GM12878 (cell line): ENCODE data around the gene LHX5. TPM values are rescaled to one million over a fixed set of nuclear protein-coding genes. Genes with fewer than 3 reads are reported as not detected.

Experiments used
- ASH2L ChIP-seq: fragments of 300-600, 200-600 bp; sonication (generic); IDR thresholded peaks from 2 replicates; pipeline ENCODE4 v1.6.1; 2017; ENCODE audit warnings: low read depth, mild to moderate bottlenecking, borderline replicate concordance
- CHD2 ChIP-seq: IDR thresholded peaks from 2 replicates; pipeline ENCODE4 v1.6.1; 2011; ENCODE audit warnings: low read depth, low read length, improper control_type of control experiment, borderline replicate concordance
- HDGF ChIP-seq: fragments of 450-650 bp; IDR thresholded peaks from 2 replicates; pipeline ENCODE4 v1.6.1; 2016; ENCODE audit warnings: antibody characterized with exemption
- RELA ChIP-seq: fragments of 450-650 bp; IDR thresholded peaks from 2 replicates; pipeline ENCODE4 v1.8.0; 2014; ENCODE audit warnings: borderline replicate concordance; ENCODE audit not compliant: partially characterized antibody
- SKIL ChIP-seq: fragments of 450-650 bp; IDR thresholded peaks from 2 replicates; pipeline ENCODE4 v1.6.1; 2017; ENCODE audit warnings: mild to moderate bottlenecking, low read depth, inconsistent platforms; ENCODE audit not compliant: poor library complexity, severe bottlenecking
- SPI1 ChIP-seq: IDR thresholded peaks from 2 replicates; pipeline ENCODE4 v1.6.1; 2011; ENCODE audit warnings: low read depth, mild to moderate bottlenecking, low read length, moderate library complexity, borderline replicate concordance; ENCODE audit not compliant: insufficient read depth
- ZNF384 ChIP-seq: IDR thresholded peaks from 2 replicates; pipeline ENCODE4 v1.6.1; 2012; ENCODE audit warnings: low read depth, mild to moderate bottlenecking, low read length, improper control_type of control experiment, borderline replicate concordance
- polyA plus RNA-seq, 11 experiments: library from polyadenylated mRNA; depleted of rRNA in 4 of 11; unstranded in 6 of 11; stranded (reverse) in 5 of 11; fragments of >200 nt; fragmentation: Nextera tagmentation in 4 of 11; fragmentation: Illumina TruSeq in 1 of 11; extraction: Ambion mirVana in 4 of 11; extraction: Trizol in 1 of 11; gene quantifications; 1 replicate in 1 of 11; 2 replicates in 10 of 11; pipeline versions ENCODE4 v1.2.1 to v1.2.3, GENCODE V29; 2011 to 2016; ENCODE audit warnings: inconsistent platforms in 2 of 11, missing spikeins in 2 of 11, low read depth in 1 of 11
- total RNA-seq, 4 experiments: library from RNA; depleted of rRNA in 3 of 4; stranded (reverse); fragments of >200 nt in 3 of 4; fragmentation: Illumina TruSeq in 1 of 4; extraction: Trizol in 1 of 4; gene quantifications; 2 replicates each; pipeline versions ENCODE4 v1.2.1 to v1.2.3, GENCODE V29; 2013 to 2021
- TF ChIP-seq, protein P1 (sequence below): fragments of 450-650 bp; conservative IDR thresholded peaks from 2 replicates; pipeline ENCODE4 v1.6.1; 2017; ENCODE audit warnings: mild to moderate bottlenecking, moderate library complexity
- TF ChIP-seq, protein P2 (sequence below): fragments of 450-650 bp; IDR thresholded peaks from 2 replicates; pipeline ENCODE4 v1.6.1; 2018; ENCODE audit warnings: mild to moderate bottlenecking, low read depth, moderate library complexity; ENCODE audit not compliant: partially characterized antibody
- TF ChIP-seq, protein P3 (sequence below): fragments of 450-650 bp; IDR thresholded peaks from 2 replicates; pipeline ENCODE4 v1.6.1; 2017; ENCODE audit warnings: mild to moderate bottlenecking, moderate library complexity

Gene LHX5
- total and polyA plus RNA-seq, 10 of the 15 experiments (the other 5 are each of a cell fraction or from before 2014, with no cell fraction given): 0.03 TPM; not detected in 9

DNA sequence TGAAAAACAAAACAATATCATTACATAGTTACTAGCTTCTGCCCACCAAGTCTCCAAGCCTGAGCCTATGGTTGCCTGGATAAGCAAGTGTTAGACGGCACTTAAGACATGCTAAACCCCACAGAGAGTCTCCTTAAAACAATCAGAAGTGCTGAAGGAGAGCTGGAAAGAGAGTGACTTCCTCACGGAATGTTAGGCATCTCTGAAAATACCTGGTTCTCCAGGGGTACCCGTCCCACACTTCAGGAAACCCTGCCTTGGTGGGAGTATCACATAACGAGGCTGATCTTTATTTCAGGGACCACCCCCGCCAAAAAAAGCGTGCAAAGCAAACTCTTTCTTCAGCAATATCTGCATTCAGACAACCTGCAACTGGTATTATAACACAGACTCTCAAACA, 18.3 kb downstream of the LHX5 start (continued):
- TF ChIP-seq, protein P1, sequence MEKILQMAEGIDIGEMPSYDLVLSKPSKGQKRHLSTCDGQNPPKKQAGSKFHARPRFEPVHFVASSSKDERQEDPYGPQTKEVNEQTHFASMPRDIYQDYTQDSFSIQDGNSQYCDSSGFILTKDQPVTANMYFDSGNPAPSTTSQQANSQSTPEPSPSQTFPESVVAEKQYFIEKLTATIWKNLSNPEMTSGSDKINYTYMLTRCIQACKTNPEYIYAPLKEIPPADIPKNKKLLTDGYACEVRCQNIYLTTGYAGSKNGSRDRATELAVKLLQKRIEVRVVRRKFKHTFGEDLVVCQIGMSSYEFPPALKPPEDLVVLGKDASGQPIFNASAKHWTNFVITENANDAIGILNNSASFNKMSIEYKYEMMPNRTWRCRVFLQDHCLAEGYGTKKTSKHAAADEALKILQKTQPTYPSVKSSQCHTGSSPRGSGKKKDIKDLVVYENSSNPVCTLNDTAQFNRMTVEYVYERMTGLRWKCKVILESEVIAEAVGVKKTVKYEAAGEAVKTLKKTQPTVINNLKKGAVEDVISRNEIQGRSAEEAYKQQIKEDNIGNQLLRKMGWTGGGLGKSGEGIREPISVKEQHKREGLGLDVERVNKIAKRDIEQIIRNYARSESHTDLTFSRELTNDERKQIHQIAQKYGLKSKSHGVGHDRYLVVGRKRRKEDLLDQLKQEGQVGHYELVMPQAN: no peak
- TF ChIP-seq, protein P2, sequence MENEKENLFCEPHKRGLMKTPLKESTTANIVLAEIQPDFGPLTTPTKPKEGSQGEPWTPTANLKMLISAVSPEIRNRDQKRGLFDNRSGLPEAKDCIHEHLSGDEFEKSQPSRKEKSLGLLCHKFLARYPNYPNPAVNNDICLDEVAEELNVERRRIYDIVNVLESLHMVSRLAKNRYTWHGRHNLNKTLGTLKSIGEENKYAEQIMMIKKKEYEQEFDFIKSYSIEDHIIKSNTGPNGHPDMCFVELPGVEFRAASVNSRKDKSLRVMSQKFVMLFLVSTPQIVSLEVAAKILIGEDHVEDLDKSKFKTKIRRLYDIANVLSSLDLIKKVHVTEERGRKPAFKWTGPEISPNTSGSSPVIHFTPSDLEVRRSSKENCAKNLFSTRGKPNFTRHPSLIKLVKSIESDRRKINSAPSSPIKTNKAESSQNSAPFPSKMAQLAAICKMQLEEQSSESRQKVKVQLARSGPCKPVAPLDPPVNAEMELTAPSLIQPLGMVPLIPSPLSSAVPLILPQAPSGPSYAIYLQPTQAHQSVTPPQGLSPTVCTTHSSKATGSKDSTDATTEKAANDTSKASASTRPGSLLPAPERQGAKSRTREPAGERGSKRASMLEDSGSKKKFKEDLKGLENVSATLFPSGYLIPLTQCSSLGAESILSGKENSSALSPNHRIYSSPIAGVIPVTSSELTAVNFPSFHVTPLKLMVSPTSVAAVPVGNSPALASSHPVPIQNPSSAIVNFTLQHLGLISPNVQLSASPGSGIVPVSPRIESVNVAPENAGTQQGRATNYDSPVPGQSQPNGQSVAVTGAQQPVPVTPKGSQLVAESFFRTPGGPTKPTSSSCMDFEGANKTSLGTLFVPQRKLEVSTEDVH: no peak
- no peak for TF ChIP-seq CHD2
- TF ChIP-seq RELA: no peak
- no peak for TF ChIP-seq HDGF
- TF ChIP-seq, protein P3, sequence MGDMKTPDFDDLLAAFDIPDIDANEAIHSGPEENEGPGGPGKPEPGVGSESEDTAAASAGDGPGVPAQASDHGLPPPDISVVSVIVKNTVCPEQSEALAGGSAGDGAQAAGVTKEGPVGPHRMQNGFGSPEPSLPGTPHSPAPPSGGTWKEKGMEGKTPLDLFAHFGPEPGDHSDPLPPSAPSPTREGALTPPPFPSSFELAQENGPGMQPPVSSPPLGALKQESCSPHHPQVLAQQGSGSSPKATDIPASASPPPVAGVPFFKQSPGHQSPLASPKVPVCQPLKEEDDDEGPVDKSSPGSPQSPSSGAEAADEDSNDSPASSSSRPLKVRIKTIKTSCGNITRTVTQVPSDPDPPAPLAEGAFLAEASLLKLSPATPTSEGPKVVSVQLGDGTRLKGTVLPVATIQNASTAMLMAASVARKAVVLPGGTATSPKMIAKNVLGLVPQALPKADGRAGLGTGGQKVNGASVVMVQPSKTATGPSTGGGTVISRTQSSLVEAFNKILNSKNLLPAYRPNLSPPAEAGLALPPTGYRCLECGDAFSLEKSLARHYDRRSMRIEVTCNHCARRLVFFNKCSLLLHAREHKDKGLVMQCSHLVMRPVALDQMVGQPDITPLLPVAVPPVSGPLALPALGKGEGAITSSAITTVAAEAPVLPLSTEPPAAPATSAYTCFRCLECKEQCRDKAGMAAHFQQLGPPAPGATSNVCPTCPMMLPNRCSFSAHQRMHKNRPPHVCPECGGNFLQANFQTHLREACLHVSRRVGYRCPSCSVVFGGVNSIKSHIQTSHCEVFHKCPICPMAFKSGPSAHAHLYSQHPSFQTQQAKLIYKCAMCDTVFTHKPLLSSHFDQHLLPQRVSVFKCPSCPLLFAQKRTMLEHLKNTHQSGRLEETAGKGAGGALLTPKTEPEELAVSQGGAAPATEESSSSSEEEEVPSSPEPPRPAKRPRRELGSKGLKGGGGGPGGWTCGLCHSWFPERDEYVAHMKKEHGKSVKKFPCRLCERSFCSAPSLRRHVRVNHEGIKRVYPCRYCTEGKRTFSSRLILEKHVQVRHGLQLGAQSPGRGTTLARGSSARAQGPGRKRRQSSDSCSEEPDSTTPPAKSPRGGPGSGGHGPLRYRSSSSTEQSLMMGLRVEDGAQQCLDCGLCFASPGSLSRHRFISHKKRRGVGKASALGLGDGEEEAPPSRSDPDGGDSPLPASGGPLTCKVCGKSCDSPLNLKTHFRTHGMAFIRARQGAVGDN: no peak
- TF ChIP-seq ASH2L: no peak
- TF ChIP-seq SKIL: no peak
- no peak for TF ChIP-seq ZNF384
- TF ChIP-seq SPI1: no peak
- TF ChIP-seq, all 136 proteins: peak for 0
